TTC549 (cell line): ENCODE data around the gene BMP2.

Experiments used
- FAIRE-seq: peaks from 2 replicates; lab custom pipeline; 2012; peaks lifted over from hg19 to GRCh38; lab: Jason Lieb, UNC

The BMP2 gene

DNA sequence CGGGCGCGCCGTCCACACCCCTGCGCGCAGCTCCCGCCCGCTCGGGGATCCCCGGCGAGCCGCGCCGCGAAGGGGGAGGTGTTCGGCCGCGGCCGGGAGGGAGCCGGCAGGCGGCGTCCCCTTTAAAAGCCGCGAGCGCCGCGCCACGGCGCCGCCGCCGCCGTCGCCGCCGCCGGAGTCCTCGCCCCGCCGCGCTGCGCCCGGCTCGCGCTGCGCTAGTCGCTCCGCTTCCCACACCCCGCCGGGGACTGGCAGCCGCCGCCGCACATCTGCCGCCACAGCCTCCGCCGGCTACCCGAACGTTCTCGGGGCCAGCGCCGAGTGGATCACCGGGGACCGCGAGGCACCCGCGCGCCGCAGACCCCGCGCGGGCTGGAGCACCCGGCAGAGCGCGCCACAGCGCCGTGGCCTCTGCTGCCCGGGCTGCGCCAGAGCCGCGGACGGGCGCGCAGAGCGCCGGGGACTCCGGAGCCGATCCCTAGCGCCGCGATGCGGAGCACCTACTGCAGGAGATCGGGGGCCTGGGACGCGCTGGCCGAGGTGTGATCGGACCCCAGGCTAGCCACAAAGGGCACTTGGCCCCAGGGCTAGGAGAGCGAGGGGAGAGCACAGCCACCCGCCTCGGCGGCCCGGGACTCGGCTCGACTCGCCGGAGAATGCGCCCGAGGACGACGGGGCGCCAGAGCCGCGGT is at the start of gene BMP2:
BMP2 (plus strand) TSS at position 151 of the 692 bp plus-strand sequence. CDS start 2,441 bp downstream, outside the sequence.
- no peak for FAIRE-seq

GRCh38 chr20:6718662-6719368 is 48.7 kb upstream of the BMP2 start:
- no peak for FAIRE-seq

GRCh38 chr20:6719369-6719721 is 48.1 kb upstream of the BMP2 start:
- no peak for FAIRE-seq

GRCh38 chr20:6726761-6727160 is 40.7 kb upstream of the BMP2 start:
- FAIRE-seq = no peak

GRCh38 chr20:6730672-6731328 is 36.7 kb upstream of the BMP2 start:
- FAIRE-seq = no peak

DNA sequence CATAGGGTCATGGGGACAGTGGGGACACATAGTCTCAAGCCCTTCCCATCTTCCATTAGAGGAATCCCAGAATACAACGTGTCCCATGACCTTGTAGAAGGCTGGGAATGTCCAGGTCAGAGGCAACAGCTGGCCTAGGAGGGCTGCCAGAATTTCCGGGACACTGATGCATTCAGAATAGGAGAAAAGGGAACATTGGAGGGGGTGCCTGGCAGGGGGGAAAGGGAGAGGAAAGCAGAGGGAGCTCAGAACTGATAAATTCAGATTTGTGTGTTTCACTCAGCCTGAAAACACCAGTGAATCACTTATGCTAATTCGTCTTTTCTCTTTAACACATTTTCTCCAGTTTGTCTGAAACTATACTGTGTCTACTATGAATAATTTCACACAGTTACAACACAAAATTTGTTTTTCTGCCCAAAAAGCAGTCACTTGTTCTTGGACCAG is 35.5 kb upstream of the BMP2 start:
- no peak for FAIRE-seq

GRCh38 chr20:6732851-6733250 is 34.6 kb upstream of the BMP2 start:
- FAIRE-seq = no peak

DNA sequence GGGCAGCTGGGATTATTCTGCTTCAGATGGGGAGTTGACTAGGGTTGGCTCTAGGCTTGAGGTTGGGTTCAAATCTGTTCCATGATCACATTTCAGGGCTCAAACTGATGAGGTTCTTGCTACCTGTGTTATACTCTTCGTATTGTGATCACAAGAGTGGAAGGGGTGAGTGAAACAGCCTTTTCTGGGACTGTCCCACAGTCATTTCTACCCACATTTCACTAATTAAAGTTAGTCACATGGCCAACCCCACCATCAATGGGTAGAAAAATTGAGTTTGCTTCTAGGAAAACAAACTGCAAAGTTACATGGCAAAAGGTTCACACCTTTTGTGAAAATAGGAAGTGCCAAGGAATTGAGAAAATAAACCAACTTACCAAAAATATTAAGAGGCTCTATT is 33.5 kb upstream of the BMP2 start:
- no peak for FAIRE-seq

GRCh38 chr20:6735942-6736845 is 31.3 kb upstream of the BMP2 start:
- no peak for FAIRE-seq

- no peak for FAIRE-seq
These were observed 28.1 kb upstream of the BMP2 start for GRCh38 chr20:6739406-6739805.

GRCh38 chr20:6740096-6740495 is 27.4 kb upstream of the BMP2 start:
- FAIRE-seq = no peak

GRCh38 chr20:6744180-6744579 is 23.3 kb upstream of the BMP2 start:
- no peak for FAIRE-seq

GRCh38 chr20:6744805-6745204 is 22.7 kb upstream of the BMP2 start:
- FAIRE-seq = no peak

DNA sequence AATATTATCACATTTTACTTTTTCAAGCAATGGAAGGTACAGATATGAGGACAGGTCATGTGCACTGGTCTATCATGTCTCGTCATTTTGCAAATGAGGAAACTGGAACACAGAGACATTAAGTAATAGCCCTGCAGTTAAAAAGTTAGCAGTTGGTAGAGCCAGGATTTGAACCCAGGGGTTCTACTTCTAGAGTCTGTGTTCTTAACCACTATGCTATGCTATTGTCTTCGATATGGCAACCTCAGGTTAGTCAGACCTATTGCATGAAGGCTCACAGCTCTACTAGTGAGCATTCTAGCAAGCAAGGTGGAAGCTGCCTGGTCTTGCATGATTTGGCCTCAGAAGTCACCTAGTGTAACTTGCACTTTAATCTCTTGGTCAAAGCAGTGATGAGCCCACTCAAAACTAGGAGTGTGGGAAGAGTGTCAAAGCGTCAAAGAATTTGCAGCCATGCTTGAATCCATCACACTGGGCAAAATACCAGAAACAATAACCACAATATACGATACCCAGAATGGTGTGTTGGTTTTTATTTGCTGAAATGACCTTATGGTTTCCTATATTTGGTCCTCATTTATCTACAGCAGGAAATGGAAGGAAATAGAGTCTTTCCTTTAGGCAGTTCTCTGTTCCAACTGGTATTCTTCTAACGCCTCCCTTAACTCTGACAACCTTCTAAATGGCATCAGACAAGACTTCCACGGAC is 20.4 kb upstream of the BMP2 start:
- FAIRE-seq = no peak

GRCh38 chr20:6750438-6750837 is 17.0 kb upstream of the BMP2 start:
- FAIRE-seq = no peak

DNA sequence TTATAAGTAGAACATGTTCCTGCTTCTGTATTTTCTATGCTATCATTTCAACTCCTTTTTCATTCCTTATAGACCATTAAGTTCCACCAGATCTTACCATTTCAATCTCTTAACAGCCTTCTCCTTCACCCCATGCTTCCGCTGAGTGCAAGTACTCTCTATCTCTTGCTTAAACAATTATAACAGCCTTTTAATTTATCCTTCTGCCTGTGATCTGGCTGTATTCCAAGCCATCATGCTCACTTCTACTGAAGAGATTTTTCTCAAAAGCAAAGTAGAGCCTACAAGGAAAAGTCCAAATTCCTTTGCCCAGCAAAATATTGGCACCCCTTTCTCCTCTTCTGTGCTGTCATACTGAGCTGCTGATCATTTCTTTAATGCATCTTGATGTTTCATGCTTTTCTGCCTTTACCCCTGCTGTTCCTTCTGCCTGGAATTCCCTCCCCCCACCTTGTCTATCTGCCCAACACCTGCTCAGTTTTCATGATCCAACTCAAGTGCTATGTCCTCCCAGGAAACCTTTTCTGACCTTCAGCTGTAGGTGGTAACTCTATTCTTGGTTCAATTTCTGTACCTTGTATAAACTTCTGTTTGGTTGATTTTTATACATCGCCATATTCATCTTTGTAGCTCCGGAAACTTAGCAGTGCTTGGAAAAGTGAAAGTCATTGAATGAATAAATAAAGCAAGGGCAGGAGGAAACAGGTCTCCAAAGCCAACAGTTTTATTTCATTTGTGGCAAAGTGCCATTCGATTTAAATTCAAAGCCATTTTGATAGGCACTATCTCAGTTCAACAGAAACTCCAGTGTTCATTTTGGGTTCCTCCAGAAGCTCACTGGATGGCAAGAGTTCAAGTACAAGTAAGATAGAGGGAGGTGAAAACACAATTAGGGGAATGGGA is 10.5 kb upstream of the BMP2 start:
- no peak for FAIRE-seq

- FAIRE-seq = no peak
These were observed 2.9 kb upstream of the BMP2 start for GRCh38 chr20:6764619-6765018.

- no peak for FAIRE-seq
These were observed 1.9 kb upstream of the BMP2 start for GRCh38 chr20:6765469-6766058.

DNA sequence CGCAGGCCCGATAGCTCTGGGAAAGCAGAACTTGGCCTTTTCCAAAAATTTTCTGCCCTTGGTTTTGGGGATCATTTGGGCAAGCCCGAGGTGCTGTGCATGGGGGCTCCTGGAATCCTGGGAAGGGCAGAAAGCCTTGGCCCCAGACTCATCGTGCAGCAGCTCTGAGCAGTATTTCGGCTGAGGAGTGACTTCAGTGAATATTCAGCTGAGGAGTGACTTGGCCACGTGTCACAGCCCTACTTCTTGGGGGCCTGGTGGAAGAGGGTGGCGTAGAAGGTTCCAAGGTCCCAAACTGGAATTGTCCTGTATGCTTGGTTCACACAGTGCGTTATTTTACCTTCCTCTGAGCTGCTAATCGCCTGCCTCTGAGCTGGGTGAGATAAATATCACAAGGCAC is 1.1 kb upstream of the BMP2 start:
- FAIRE-seq = no peak

GRCh38 chr20:6767126-6767535 is 355 bp upstream of the BMP2 start:
- FAIRE-seq = no peak
